HG02678 (cell line): ENCODE data around the gene LARGE1.

Experiments used
- ATAC-seq: cut with Tn5 transposase; IDR thresholded peaks from one replicate; pipeline ENCODE4 v1.9.1; 2021; ENCODE audit warnings: mild to moderate bottlenecking, moderate library complexity; ENCODE audit not compliant: unreplicated experiment

LARGE1 gene

GRCh38 chr22:33296941-33297340, 623.3 kb downstream of the LARGE1 start:
- ATAC-seq: no peak

GRCh38 chr22:33288078-33288477, 632.2 kb downstream of the LARGE1 start:
- no peak for ATAC-seq

- ATAC-seq: no peak
Observed at GRCh38 chr22:33275073-33275443, 645.2 kb downstream of the LARGE1 start.

GRCh38 chr22:33274214-33275072, 645.8 kb downstream of the LARGE1 start:
- no peak for ATAC-seq

GRCh38 chr22:33272871-33273270, 647.4 kb downstream of the LARGE1 start:
- no peak for ATAC-seq

GRCh38 chr22:33272180-33272579, 648.1 kb downstream of the LARGE1 start:
- ATAC-seq: peak; percentile 31

GRCh38 chr22:33271390-33272161, 648.7 kb downstream of the LARGE1 start:
- ATAC-seq: peak; percentile 76

- no peak for ATAC-seq
Observed at GRCh38 chr22:33270596-33270995, 649.7 kb downstream of the LARGE1 start.

- ATAC-seq: no peak
Observed at GRCh38 chr22:33261699-33262098, 658.6 kb downstream of the LARGE1 start.

- no peak for ATAC-seq
Observed at GRCh38 chr22:33260498-33260897, 659.8 kb downstream of the LARGE1 start.

- ATAC-seq: no peak
Observed at GRCh38 chr22:33255791-33256190, 664.5 kb downstream of the LARGE1 start.

- no peak for ATAC-seq
Observed at GRCh38 chr22:33248948-33249347, 671.3 kb downstream of the LARGE1 start.

GRCh38 chr22:33247758-33248157, 672.5 kb downstream of the LARGE1 start:
- peak; percentile 40 for ATAC-seq

- no peak for ATAC-seq
Observed at GRCh38 chr22:33242078-33242477, 678.2 kb downstream of the LARGE1 start.

GRCh38 chr22:33240888-33241475, 679.3 kb downstream of the LARGE1 start:
- no peak for ATAC-seq

GRCh38 chr22:33232071-33232470, 688.2 kb downstream of the LARGE1 start:
- ATAC-seq: no peak

GRCh38 chr22:33227791-33228190, 692.5 kb downstream of the LARGE1 start:
- no peak for ATAC-seq

- no peak for ATAC-seq
Observed at GRCh38 chr22:33224841-33225240, 695.4 kb downstream of the LARGE1 start.
